ENCODE results near the gene MARCHF10.

The MARCHF10 gene

DNA sequence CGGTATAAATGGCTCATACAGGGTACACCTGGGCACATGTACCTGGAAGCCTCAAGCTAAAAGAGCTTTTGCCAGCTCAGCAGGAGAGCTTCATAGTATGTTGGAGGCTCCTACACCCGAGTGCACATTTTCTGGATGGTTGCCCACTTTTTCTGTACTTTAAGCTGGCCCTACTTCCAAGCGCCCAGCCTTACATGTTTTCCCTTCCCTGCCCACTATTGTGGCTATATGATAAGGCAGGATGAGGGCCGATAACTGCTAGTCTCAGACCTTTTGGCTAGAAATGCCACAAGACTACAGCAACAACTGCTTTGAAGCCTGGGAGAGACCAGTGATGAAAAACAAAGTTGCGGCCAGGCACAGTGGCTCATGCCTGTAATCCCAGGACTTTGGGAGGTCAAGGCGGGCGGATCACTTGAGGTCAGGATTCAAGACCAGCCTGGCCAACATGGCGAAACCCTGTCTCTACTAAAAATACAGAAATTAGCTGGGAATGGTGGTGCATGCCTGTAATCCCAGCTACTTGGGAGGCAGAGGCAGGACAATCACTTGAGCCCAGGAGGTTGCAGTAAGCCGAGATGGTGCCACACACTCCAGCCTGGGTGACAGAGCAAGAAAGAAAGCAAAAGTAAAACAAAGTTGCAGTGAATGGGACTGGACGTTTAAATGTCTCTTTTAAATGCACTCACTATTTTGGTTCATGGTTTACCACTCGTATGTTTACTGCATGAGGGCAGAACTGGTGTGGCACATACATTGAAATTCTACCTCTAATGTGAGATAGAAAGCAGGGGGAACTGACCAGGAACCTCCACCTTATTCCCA is 14.2 kb upstream of the MARCHF10 start:
- no peak for DNase-seq (ENCODE audit: low read depth)

GRCh38 chr17:62821189-62822079 is 13.3 kb upstream of the MARCHF10 start:
- DNase-seq (ENCODE audit: low read depth): no peak

GRCh38 chr17:62819511-62820221 is 11.6 kb upstream of the MARCHF10 start:
- no peak for DNase-seq (ENCODE audit: low read depth)

- DNase-seq (ENCODE audit: low read depth): no peak
These were observed 10.4 kb upstream of the MARCHF10 start for GRCh38 chr17:62818526-62818925.

DNA sequence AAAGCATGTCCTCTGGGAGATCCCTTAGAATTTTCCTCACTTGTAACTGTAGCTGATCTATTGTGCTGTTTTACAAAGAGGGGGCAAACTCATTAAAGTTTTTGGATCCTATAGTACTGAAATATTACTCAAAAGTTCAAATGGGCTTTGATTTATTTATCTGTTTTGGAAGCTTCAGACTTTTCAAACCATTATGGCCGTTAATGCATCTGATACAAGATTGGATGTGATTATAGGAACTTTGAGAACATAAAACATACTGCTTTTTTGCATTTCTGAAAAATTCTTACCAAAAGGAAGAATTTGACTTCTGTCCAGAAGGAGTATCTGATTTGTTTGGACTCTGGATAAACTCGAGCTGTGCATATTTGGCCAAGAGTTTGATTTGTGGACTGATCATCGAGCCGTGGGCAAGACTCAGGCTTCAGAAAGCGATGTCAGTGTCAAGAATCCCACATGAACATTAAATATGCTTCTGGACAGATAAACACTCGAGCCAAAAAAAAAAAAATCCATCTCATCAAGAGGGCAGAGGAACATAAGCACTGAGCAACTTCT is 8.2 kb upstream of the MARCHF10 start:
- DNase-seq (ENCODE audit: low read depth): no peak

DNA sequence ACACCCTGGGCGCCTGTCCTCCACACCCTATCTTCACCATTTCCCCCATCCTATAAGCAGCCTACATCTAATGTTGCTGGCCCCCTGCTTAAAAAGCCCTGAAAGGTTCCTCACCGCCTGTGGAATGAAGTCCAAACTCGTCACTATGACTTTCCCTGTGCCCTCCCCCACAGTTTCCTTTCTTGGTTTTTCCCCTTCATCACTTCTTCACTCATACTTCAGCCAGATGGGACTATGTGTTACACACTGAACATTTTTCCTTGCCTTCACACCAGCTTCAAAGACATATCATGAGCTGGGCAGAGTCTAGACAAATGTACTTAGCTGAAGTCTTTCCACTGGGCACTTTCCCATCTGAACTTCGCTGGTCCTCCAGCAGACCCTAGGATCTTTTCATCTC is 1.5 kb upstream of the MARCHF10 start:
- DNase-seq (ENCODE audit: low read depth): no peak

GRCh38 chr17:62808576-62808970 is 459 bp upstream of the MARCHF10 start:
- DNase-seq (ENCODE audit: low read depth): no peak

- no peak for DNase-seq (ENCODE audit: low read depth)
These were observed 2.9 kb downstream of the MARCHF10 start for GRCh38 chr17:62805234-62805633.

DNA sequence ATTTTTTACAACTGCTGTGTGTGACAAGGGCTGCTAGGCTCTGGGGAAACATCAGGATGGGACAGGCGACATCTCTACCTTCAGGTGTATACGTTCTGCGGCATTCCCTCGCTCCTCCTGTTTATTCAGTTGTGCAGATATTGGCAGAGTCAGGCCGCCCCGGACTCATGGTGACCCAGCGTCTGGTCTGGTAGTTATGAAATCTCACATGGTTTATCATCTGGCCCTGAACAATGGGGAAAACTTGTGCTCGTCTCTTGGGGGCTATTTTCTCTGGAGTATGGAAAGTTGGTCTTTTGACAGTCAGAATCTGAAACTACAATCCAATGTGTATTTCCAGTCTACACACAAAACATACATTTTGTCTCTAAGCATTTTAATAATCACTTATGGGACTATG is 3.3 kb downstream of the MARCHF10 start:
- no peak for DNase-seq (ENCODE audit: low read depth)

DNA sequence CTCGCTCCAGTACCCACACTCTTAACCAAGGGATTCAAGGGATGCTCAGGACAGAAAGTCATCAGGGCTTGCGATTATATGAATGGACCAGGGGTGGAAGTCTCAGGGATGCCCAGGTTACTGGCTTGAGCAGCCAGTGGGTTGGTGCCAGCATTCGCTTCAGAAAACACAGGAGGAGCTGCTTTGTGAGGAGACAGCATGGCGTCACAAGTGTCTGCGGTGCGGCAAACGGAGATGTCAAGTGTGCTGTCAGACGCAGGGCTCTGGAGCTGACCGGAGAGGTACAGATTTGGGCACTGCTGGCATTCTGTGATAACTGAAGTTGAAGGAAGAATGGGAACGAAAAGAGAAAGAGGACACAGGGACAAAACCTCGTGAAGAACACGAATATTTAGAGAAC is 4.1 kb downstream of the MARCHF10 start:
- no peak for DNase-seq (ENCODE audit: low read depth)

GRCh38 chr17:62802561-62803205 is 5.4 kb downstream of the MARCHF10 start:
- DNase-seq (ENCODE audit: low read depth): no peak

DNA sequence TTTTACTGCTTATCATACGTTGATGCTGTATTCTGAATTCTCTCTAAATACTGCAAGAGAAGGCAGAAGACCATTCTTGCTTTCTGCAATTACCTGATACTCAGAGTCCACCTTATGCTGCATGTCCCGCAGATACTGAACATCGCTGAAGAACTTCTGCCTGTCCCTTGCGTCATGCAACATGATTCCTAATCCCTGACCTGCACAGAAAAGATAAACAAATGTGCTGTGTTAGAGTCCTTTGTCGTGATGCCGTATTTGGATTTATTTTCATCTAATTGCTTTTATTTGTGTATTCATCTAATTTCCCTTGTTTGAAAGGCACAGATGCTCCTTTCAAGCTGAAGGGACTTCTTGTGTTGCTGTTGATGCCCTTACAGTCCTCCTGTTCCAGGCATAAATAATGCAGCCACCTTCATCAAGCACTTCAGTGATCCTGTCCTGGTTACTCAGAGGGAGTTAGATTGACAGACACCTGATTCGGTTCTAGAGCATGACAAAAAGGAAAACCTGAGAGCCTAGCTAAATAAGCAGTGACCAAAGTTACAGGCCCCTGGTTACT is 6.5 kb downstream of the MARCHF10 start:
- DNase-seq (ENCODE audit: low read depth): no peak

DNA sequence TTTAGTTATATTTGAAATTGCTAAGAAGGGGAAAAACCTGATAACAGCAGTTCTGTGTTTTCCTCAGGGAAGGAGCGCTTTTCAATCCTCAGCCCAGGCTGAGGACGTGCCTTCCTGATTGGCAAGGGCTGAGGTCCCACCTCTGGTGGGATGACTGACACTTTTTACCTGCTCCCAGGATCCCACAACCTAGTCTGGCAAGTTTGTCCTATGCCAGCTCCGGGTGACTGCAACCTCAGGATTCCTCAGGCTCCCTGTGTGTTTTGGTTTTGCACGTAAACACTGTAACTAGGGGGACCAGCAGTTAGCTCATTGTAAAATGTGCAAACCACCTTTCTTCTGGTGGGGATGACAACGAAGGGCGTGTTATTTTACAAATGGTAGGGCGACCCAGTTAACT is 7.5 kb downstream of the MARCHF10 start:
- DNase-seq (ENCODE audit: low read depth): no peak

DNA sequence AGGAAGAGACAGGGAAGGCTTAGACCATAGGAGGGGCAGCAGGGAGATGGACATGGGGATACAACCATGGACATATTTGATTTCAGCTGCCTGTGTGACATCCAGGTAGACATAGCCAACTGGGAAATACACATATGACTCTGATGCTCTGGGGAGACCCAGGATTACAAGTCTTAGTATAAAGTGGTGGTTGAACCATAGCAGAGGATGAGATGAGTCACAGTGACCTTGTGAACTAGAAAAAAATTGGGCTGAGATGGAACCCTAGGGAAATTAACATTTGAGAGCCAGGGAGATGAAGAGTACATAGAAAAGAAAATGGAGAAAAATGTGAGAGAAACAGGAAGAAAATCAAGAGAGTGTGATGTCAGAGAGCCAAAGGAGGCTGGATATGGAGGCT is 10.2 kb downstream of the MARCHF10 start:
- no peak for DNase-seq (ENCODE audit: low read depth)

DNA sequence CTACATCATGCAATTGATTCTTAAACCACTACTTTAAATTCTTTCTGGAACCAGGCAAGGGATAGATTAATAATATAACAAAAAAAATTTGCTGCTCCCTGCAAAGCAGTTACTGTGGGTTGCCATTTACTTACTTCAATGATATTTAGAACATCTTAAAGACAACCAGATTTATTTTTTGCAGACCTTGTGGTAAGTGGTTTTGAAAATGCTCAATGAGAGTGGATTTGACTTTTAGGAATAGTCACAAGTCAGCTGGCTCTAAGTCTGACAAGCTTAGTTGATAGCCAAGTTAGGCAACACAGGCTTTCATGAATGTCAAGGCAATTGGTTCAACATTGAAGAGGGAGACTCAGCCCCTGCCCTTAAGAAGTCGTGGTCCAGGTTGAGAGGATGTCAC is 11.8 kb downstream of the MARCHF10 start:
- no peak for DNase-seq (ENCODE audit: low read depth)

- no peak for DNase-seq (ENCODE audit: low read depth)
These were observed 13.5 kb downstream of the MARCHF10 start for GRCh38 chr17:62794666-62794971.

DNA sequence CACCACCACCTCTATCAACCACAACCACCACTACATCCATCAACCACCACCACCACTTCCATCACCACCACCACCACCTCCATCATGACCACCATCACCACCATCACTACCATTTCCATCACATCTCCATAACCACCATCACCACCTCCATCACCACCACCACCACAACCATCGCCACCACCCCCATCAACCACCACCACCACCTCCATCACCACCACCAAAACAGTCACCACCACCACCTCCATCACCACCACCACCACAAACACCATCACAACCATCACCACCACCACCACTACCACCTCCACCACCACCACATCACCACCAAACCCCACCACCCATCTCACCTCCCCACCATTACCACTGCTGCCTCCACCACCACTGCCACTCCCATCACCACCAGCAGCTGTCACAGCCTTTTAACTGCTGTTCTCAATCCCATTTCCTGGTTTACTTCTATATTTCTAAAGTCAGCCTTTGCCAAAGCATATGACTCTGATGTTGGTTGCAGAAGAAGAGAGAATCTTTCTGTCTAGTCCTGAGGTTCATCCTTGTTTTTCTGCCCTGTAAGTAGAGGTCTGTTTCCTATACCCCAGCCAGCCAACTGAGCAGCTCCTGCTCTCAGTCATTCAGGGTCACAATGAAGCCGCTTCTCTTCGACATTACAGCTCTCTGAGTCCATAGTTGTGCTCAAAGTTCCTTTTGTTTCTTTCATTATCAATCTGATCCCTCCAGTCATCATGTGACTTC is 14.0 kb downstream of the MARCHF10 start:
- DNase-seq (ENCODE audit: low read depth): no peak

DNA sequence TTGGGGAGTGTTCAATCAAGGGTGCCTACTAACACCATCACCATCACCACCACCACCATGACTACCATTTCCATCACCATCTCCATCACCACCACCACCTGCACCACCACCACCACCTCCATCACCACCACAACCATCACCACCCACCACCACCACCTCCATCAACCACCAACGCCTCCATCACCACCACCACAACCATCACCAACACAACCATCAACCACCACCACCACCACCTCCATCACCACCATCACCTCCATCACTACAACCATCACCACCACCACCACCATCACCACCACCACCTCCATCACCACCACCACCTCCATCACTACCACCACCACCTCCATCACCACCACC is 15.7 kb downstream of the MARCHF10 start:
- DNase-seq (ENCODE audit: low read depth): no peak

DNA sequence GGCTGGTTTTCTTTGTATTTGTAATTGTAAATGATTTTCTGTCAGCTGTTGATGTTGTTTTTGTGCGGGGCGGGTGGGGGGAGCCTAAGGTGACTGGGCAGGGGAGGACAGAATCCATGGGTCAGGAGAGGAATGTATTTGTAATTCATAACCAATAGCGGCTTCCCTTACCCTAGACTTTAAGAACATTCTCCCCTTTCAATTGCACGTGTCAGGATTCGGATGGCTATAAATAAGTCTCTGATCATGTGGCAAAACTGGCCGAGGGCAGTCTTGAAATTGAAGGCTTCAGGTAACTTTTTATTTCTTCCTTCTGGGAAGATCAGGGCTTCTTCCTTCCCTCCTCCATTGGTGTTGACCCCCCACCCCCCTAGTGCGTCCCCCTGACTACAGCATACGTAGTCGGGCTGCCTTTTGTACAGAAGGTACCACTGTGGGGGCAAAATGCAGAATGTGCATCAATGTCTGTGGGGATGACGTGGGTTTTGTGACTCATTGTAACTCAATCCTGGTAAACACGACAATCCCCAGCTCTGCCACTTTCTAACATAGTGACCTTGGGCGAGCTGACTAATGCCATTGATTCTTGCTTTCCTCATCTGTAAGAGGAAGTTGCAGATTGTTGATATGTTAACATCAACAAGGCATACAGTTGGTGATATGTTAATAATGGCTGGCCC is 16.2 kb downstream of the MARCHF10 start:
- DNase-seq (ENCODE audit: low read depth): no peak

- DNase-seq (ENCODE audit: low read depth): no peak
These were observed 16.8 kb downstream of the MARCHF10 start for GRCh38 chr17:62791235-62791734.
